Aorta (tissue), 5 donors: ENCODE measurements around the gene GPC3. TPM values are rescaled to one million over a fixed set of nuclear protein-coding genes. Genes with fewer than 3 reads are reported as not detected.

Experiments used
- ATAC-seq: fragments of 200-7000 bp; cut with Tn5 transposase; one replicate; pipeline ENCODE4 v1.9.1; 2022; ENCODE audit warnings: moderate library complexity; ENCODE audit not compliant: low FRiP score
- DNase-seq, 2 donors: peaks; one replicate each; pipeline ENCODE4 v3.0.0-alpha.2; 2020
- H3K27ac ChIP-seq, 2 donors: one replicate each; pipeline ENCODE4 v1.5.1; 2013; ENCODE audit warnings: low read length in 2 of 2, mild to moderate bottlenecking in 2 of 2, moderate library complexity in 2 of 2, control low read depth in 1 of 2, inconsistent platforms in 1 of 2, low read depth in 1 of 2
- H3K27me3 ChIP-seq, 2 donors: one replicate each; pipeline ENCODE4 v1.6.1; 2013; ENCODE audit warnings: control low read depth in 1 of 2, low read length in 1 of 2, mild to moderate bottlenecking in 1 of 2, moderate library complexity in 1 of 2; ENCODE audit not compliant: insufficient read depth in 2 of 2, control insufficient read depth in 1 of 2
- H3K36me3 ChIP-seq, 2 donors: one replicate each; pipeline ENCODE4 v1.6.1; 2013; ENCODE audit warnings: control low read depth in 1 of 2, low read length in 1 of 2, mild to moderate bottlenecking in 1 of 2; ENCODE audit not compliant: insufficient read depth in 2 of 2, control insufficient read depth in 1 of 2
- H3K4me1 ChIP-seq, 2 donors: one replicate each; pipeline ENCODE4 v1.6.1; 2013; ENCODE audit warnings: low read length in 2 of 2, control low read depth in 1 of 2, mild to moderate bottlenecking in 1 of 2, moderate library complexity in 1 of 2; ENCODE audit not compliant: insufficient read depth in 2 of 2, control insufficient read depth in 1 of 2
- H3K4me3 ChIP-seq, 2 donors: one replicate each; pipeline ENCODE4 v1.5.1; 2013; ENCODE audit warnings: low read length in 2 of 2, control low read depth in 1 of 2, mild to moderate bottlenecking in 1 of 2
- H3K9me3 ChIP-seq: one replicate; pipeline ENCODE4 v1.6.1; 2013; ENCODE audit warnings: mild to moderate bottlenecking, low read length; ENCODE audit not compliant: control insufficient read depth
- WGBS, 2 donors: extraction: QIAGEN DNeasy Blood & Tissue Kit; methylation state at CpG; one replicate each; pipeline ENCODE4 v1.1.7; 2013; 5-methylcytosine and 5-hydroxymethylcytosine counted together
- intact Hi-C, 2 donors: fragments of 100-400 bp; cut with DNase I; formaldehyde crosslinking; loops; one replicate each; pipeline versions ENCODE4 v1.14.2 to v1.15.0; 2022
- polyA plus RNA-seq, 2 donors: library from polyadenylated mRNA; stranded (reverse); fragments of 200-250 nt; gene quantifications; one replicate each; pipeline ENCODE4 v1.2.3, GENCODE V29; 2013
- total RNA-seq, 2 donors: library from RNA; stranded (reverse); fragmentation: NEBNext Ultra II Directional; extraction: Animal tissue kit (Norgen Biotek cat#: 25700); gene quantifications; one replicate each; pipeline ENCODE4 v1.2.1, GENCODE V29; 2021
- donor health status: healthy with polysubstance abuse.
- donor health status: Bipolar disorder and iron deficiency.
- donor health status: DM: no; HTN: no; CAD: no.
- donor health status: DM: no; HTN: no; CAD: no.
- donor health status: DM: yes; HTN: yes; CAD: no.

The GPC3 gene
- total and polyA plus RNA-seq, 4 donors: 1.1 to 13.2 (median 5.0) TPM

DNA sequence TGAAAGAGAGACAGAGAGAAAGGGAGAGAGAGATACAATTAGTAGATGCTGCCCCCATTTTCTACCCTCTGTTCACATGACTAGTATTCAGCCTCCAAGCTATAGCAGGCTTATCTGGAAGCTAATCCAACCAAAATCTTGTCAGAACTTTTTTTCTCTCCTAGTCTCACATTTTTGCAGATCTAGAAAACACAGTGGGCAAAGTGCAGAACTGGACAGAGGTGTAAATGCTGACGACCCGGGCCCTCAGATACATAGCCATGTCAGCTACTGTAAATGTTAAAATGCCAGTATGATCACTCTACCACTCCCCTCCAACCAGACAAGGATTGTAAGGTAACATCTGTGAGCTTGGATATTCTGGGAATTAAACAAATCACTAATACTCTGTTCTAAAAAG is 34.3 kb downstream of the GPC3 start:
- no peaks in the 10 kb centered on the region for H3K27me3 ChIP-seq
- ATAC-seq (no peak), DNase-seq (no peak)
- H3K4me1 ChIP-seq: no peaks in the 10 kb centered on the region
- WGBS, 2 donors: 53 to 59% methylated on average over 2 of the region's 2 CpGs
- intact Hi-C loops: no loop called here
- H3K27ac ChIP-seq: no peak overlapping the region
- no peaks in the 10 kb centered on the region for H3K36me3 ChIP-seq
- H3K9me3 ChIP-seq: no peaks in the 10 kb centered on the region
- H3K4me3 ChIP-seq: no peak overlapping the region

- no peaks in the 10 kb centered on the region for H3K27me3 ChIP-seq
- H3K4me3 ChIP-seq: no peak overlapping the region
- H3K4me1 ChIP-seq: no peaks in the 10 kb centered on the region
- intact Hi-C loops: no loop called here
- DNase-seq (no peak), ATAC-seq (no peak)
- H3K36me3 ChIP-seq: no peaks in the 10 kb centered on the region
- WGBS, 2 donors: 59 to 73% methylated on average over 3 of the region's 3 CpGs
- H3K27ac ChIP-seq: no peak overlapping the region
- H3K9me3 ChIP-seq: no peaks in the 10 kb centered on the region
Observed at GRCh38 chrX:133950214-133950613, 35.2 kb downstream of the GPC3 start.

GRCh38 chrX:133948895-133949294 is 36.5 kb downstream of the GPC3 start:
- Histone ChIP-seq H3K36me3 (no peaks in the 10 kb centered on the region), H3K27me3 (no peaks in the 10 kb centered on the region), H3K9me3 (no peaks in the 10 kb centered on the region), H3K4me1 (no peaks in the 10 kb centered on the region), H3K4me3 (no peak overlapping the region), H3K27ac (no peak overlapping the region)
- DNase-seq: no peak
- WGBS, 2 donors: 67 to 99% methylated on average over 1 of the region's 1 CpG
- intact Hi-C loops: no loop called here
- no peak for ATAC-seq

DNA sequence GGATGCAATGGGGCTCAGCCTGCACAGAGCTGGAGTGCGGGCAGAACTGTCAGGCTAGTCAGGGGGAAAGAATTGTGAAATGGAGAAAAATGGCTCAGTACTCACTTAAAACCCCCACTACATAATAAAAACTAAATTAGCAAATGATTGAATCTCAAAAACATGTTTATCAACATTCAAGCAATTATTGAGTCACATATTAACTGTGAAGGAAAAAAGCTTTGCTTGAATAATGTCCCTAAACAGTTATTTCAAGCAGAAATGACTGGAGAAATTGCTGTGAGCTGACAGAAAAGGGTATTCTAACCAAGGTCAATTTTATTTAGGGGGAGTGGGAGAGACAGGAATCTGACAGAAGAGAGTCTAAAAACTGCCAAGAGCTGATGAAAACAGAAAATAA is 37.4 kb downstream of the GPC3 start:
- H3K9me3 ChIP-seq: no peaks in the 10 kb centered on the region
- H3K27me3 ChIP-seq: no peaks in the 10 kb centered on the region
- H3K27ac ChIP-seq: no peak overlapping the region
- DNase-seq: no peak
- no peak overlapping the region for H3K4me3 ChIP-seq
- H3K4me1 ChIP-seq: no peaks in the 10 kb centered on the region
- WGBS, 2 donors: 81 to 95% methylated on average over 1 of the region's 1 CpG
- ATAC-seq: no peak
- intact Hi-C loops: no loop called here
- H3K36me3 ChIP-seq: no peaks in the 10 kb centered on the region

GRCh38 chrX:133947022-133947421 is 38.4 kb downstream of the GPC3 start:
- Histone ChIP-seq H3K4me1 (no peaks in the 10 kb centered on the region), H3K9me3 (no peaks in the 10 kb centered on the region), H3K27me3 (no peaks in the 10 kb centered on the region), H3K4me3 (no peak overlapping the region), H3K36me3 (no peaks in the 10 kb centered on the region), H3K27ac (no peak overlapping the region)
- 46 to 60% methylated on average over 2 of the region's 2 CpGs for WGBS, 2 donors
- intact Hi-C loops: no loop called here
- DNase-seq: no peak
- no peak for ATAC-seq

- ATAC-seq (no peak), DNase-seq (no peak)
- no peaks in the 10 kb centered on the region for H3K36me3 ChIP-seq
- no peak overlapping the region for H3K27ac ChIP-seq
- intact Hi-C loops: no loop called here
- WGBS, 2 donors: 69 to 82% methylated on average over 1 of the region's 1 CpG
- H3K4me1 ChIP-seq: no peaks in the 10 kb centered on the region
- H3K4me3 ChIP-seq: no peak overlapping the region
- no peaks in the 10 kb centered on the region for H3K27me3 ChIP-seq
- no peaks in the 10 kb centered on the region for H3K9me3 ChIP-seq
Observed at GRCh38 chrX:133943507-133943906, 41.9 kb downstream of the GPC3 start.

GRCh38 chrX:133939655-133940302 is 45.6 kb downstream of the GPC3 start:
- H3K4me1 ChIP-seq: no peaks in the 10 kb centered on the region
- WGBS, 2 donors: 64 to 84% methylated on average over 2 of the region's 2 CpGs
- H3K9me3 ChIP-seq: no peaks in the 10 kb centered on the region
- intact Hi-C loops: no loop called here
- no peaks in the 10 kb centered on the region for H3K36me3 ChIP-seq
- ATAC-seq (no peak), DNase-seq (no peak)
- H3K27ac ChIP-seq: no peak overlapping the region
- no peaks in the 10 kb centered on the region for H3K27me3 ChIP-seq
- no peak overlapping the region for H3K4me3 ChIP-seq

- no peaks in the 10 kb centered on the region for H3K27me3 ChIP-seq
- intact Hi-C loops: no loop called here
- H3K4me1 ChIP-seq: no peaks in the 10 kb centered on the region
- H3K36me3 ChIP-seq: no peaks in the 10 kb centered on the region
- 58 to 93% methylated on average over 1 of the region's 1 CpG for WGBS, 2 donors
- DNase-seq: no peak
- H3K4me3 ChIP-seq: no peak overlapping the region
- ATAC-seq: no peak
- H3K9me3 ChIP-seq: no peaks in the 10 kb centered on the region
- no peak overlapping the region for H3K27ac ChIP-seq
Observed at GRCh38 chrX:133938530-133938929, 46.9 kb downstream of the GPC3 start.

GRCh38 chrX:133937022-133937421 is 48.4 kb downstream of the GPC3 start:
- Histone ChIP-seq H3K4me1 (no peaks in the 10 kb centered on the region), H3K27me3 (no peaks in the 10 kb centered on the region), H3K4me3 (no peak overlapping the region), H3K27ac (no peak overlapping the region), H3K36me3 (no peaks in the 10 kb centered on the region), H3K9me3 (no peaks in the 10 kb centered on the region)
- 82 to 87% methylated on average over 3 of the region's 3 CpGs for WGBS, 2 donors
- ATAC-seq (no peak), DNase-seq (no peak)
- intact Hi-C loops: no loop called here
